GM06990 (cell line): ENCODE data around the gene CLPSL2.

Experiments
- DNase-seq: peaks from one replicate; pipeline ENCODE4 v3.0.0-alpha.2; 2011; ENCODE audit not compliant: insufficient read length; ENCODE audit errors: extremely low read depth
- H3K27me3 ChIP-seq: replicated peaks from 2 replicates; pipeline ENCODE4 v1.6.0; 2011; ENCODE audit warnings: low read length; ENCODE audit not compliant: control insufficient read depth, insufficient read depth
- H3K36me3 ChIP-seq: 2 replicates; pipeline ENCODE4 v1.5.1; 2011; ENCODE audit warnings: low read length; ENCODE audit not compliant: control insufficient read depth, insufficient read depth
- H3K4me3 ChIP-seq: replicated peaks from 2 replicates; pipeline ENCODE4 v1.5.1; 2011; ENCODE audit warnings: low read depth, mild to moderate bottlenecking, control low read depth, low read length
- CTCF ChIP-seq: IDR thresholded peaks from 2 replicates; pipeline ENCODE4 v1.5.1; 2011; ENCODE audit warnings: low read length, control low read depth, mild to moderate bottlenecking, inconsistent platforms; ENCODE audit not compliant: insufficient read depth, poor library complexity, severe bottlenecking

Gene CLPSL2

GRCh38 chr6:35817515-35817914 is 41.1 kb downstream of the CLPSL2 start:
- no peaks in the 10 kb centered on the region for H3K36me3 ChIP-seq

GRCh38 chr6:35823601-35824000 is 47.2 kb downstream of the CLPSL2 start:
- Histone ChIP-seq H3K36me3 (no peaks in the 10 kb centered on the region), H3K27me3 (no peaks in the 10 kb centered on the region; the same call in 1 of the 2 replicates), H3K4me3 (no peak overlapping the region)
- no peak for TF ChIP-seq CTCF
- no peak for DNase-seq

More at GRCh38 chr6:35817515-35817914, 41.1 kb downstream of the CLPSL2 start:
- TF ChIP-seq CTCF = no peak
- Histone ChIP-seq H3K4me3 (no peak overlapping the region), H3K27me3 (no peaks in the 10 kb centered on the region; the same call in 1 of the 2 replicates)
- no peak for DNase-seq

GRCh38 chr6:35824552-35825192 is 48.3 kb downstream of the CLPSL2 start:
- H3K4me3 ChIP-seq = no peak overlapping the region
- no peaks in the 10 kb centered on the region; the same call in 1 of the 2 replicates for H3K27me3 ChIP-seq
- no peak for TF ChIP-seq CTCF
- no peaks in the 10 kb centered on the region for H3K36me3 ChIP-seq
- DNase-seq = no peak
